GM23338 (cell line): Measurements from ENCODE around the gene UGT2A3. TPM values are rescaled to one million over a fixed set of nuclear protein-coding genes. Genes with fewer than 3 reads are reported as not detected.

Experiments used
- ATAC-seq: fragments of 200-7000 bp; cut with Tn5 transposase; 3 replicates; pipeline ENCODE4 v1.9.1; 2020
- DNase-seq: peaks from one replicate; pipeline ENCODE4 v3.0.0-alpha.2; 2015; ENCODE audit warnings: low spot score
- H2AFZ ChIP-seq: fragments of 200-600 bp; sonication (generic); 2 replicates; pipeline ENCODE4 v1.8.0; 2016; ENCODE audit warnings: antibody characterized with exemption, mild to moderate bottlenecking, moderate library complexity
- H3F3A ChIP-seq: fragments of 200-600 bp; sonication (generic); replicated peaks from 2 replicates; pipeline ENCODE4 v1.8.0; 2017; ENCODE audit warnings: antibody characterized with exemption, mixed run types, low read depth
- H3K27ac ChIP-seq: fragments of 200-600 bp; sonication (generic); 2 replicates; pipeline ENCODE4 v1.6.1; 2016; ENCODE audit warnings: low read depth
- H3K27me3 ChIP-seq: fragments of 200-600 bp; sonication (generic); 2 replicates; pipeline ENCODE4 v1.8.0; 2016; ENCODE audit warnings: mild to moderate bottlenecking, mixed run types, moderate library complexity; ENCODE audit not compliant: insufficient read depth
- H3K36me3 ChIP-seq: fragments of 200-600 bp; sonication (generic); 2 replicates; pipeline ENCODE4 v1.8.0; 2016; ENCODE audit warnings: mild to moderate bottlenecking; ENCODE audit not compliant: insufficient read depth
- H3K4me1 ChIP-seq: fragments of 200-600 bp; sonication (generic); 2 replicates; pipeline ENCODE4 v1.8.0; 2016; ENCODE audit warnings: mild to moderate bottlenecking, moderate library complexity; ENCODE audit not compliant: insufficient read depth
- H3K4me2 ChIP-seq: fragments of 200-600 bp; sonication (generic); 2 replicates; pipeline ENCODE4 v1.7.1; 2017; ENCODE audit warnings: mixed run types
- H3K4me3 ChIP-seq: fragments of 200-600 bp; sonication (generic); 2 replicates; pipeline ENCODE4 v1.6.1; 2016; ENCODE audit warnings: mixed run types
- H3K79me2 ChIP-seq: fragments of 200-600 bp; sonication (generic); replicated peaks from 2 replicates; pipeline ENCODE4 v1.8.0; 2017; ENCODE audit warnings: mild to moderate bottlenecking; ENCODE audit not compliant: insufficient read depth
- H3K9me2 ChIP-seq: fragments of 200-600 bp; sonication (generic); 2 replicates; pipeline ENCODE4 v1.8.0; 2017; ENCODE audit not compliant: insufficient read depth
- H4K20me1 ChIP-seq: fragments of 200-600 bp; sonication (generic); replicated peaks from 2 replicates; pipeline ENCODE4 v1.8.0; 2017; ENCODE audit warnings: mild to moderate bottlenecking; ENCODE audit not compliant: insufficient read depth
- H3K27ac Mint-ChIP-seq: 2 replicates; pipeline ENCODE4 v1.8.0; 2020; ENCODE audit warnings: inconsistent platforms, mild to moderate bottlenecking, moderate library complexity, mixed read lengths
- H3K27me3 Mint-ChIP-seq: 3 replicates; pipeline ENCODE4 v1.8.0; 2022; ENCODE audit warnings: low read depth, mild to moderate bottlenecking, moderate library complexity, mixed read lengths, inconsistent platforms; ENCODE audit not compliant: insufficient read depth, poor library complexity
- H3K36me3 Mint-ChIP-seq: 3 replicates; pipeline ENCODE4 v1.8.0; 2021; ENCODE audit warnings: low read depth, mild to moderate bottlenecking, inconsistent platforms, moderate library complexity, mixed read lengths
- H3K4me1 Mint-ChIP-seq: 3 replicates; pipeline ENCODE4 v1.8.0; 2020; ENCODE audit warnings: mild to moderate bottlenecking, inconsistent platforms, mixed read lengths
- H3K4me3 Mint-ChIP-seq: 3 replicates; pipeline ENCODE4 v1.8.0; 2021; ENCODE audit warnings: moderate library complexity, mild to moderate bottlenecking, inconsistent platforms, mixed read lengths
- H3K9me3 Mint-ChIP-seq: 3 replicates; pipeline ENCODE4 v1.8.0; 2020; ENCODE audit warnings: moderate library complexity, mild to moderate bottlenecking, inconsistent platforms, mixed read lengths
- CREB1 ChIP-seq: fragments of 250-450 bp; sonication (Bioruptor Pico); IDR thresholded peaks from 2 replicates; pipeline ENCODE4 v1.5.0; 2020; ENCODE audit warnings: low read depth, mild to moderate bottlenecking, moderate library complexity
- EZH2phosphoT487 ChIP-seq: fragments of 200-600 bp; sonication (generic); IDR thresholded peaks from one replicate; pipeline ENCODE4 v1.8.1; 2018; ENCODE audit warnings: antibody characterized with exemption; ENCODE audit not compliant: unreplicated experiment
- JUNB ChIP-seq: IDR thresholded peaks from one replicate; pipeline ENCODE4 v1.6.1; 2016; ENCODE audit warnings: antibody characterized with exemption; ENCODE audit not compliant: unreplicated experiment
- NANOG ChIP-seq: IDR thresholded peaks from 2 replicates; pipeline ENCODE4 v1.6.1; 2016; ENCODE audit warnings: antibody characterized with exemption, borderline replicate concordance
- POLR2AphosphoS5 ChIP-seq: IDR thresholded peaks from 2 replicates; pipeline ENCODE4 v1.6.1; 2016; ENCODE audit warnings: antibody characterized with exemption, low read depth
- STAT1 ChIP-seq: IDR thresholded peaks from one replicate; pipeline ENCODE4 v1.6.1; 2016; ENCODE audit warnings: antibody characterized with exemption; ENCODE audit not compliant: unreplicated experiment
- ZNF114 ChIP-seq: fragments of 250-450 bp; sonication (Bioruptor Pico); IDR thresholded peaks from 2 replicates; pipeline ENCODE4 v1.5.0; 2020; ENCODE audit warnings: mild to moderate bottlenecking, moderate library complexity
- ZNF331 ChIP-seq: fragments of 250-450 bp; sonication (Bioruptor Pico); IDR thresholded peaks from 2 replicates; pipeline ENCODE4 v1.5.0; 2020; ENCODE audit warnings: low read depth, mild to moderate bottlenecking, moderate library complexity
- polyA plus RNA-seq: library from polyadenylated mRNA; unstranded; fragments of >200 nt; fragmentation: Nextera tagmentation; extraction: Ambion mirVana; gene quantifications from 2 replicates; pipeline ENCODE4 v1.2.1, GENCODE V29; 2016
- total RNA-seq: library from RNA; depleted of rRNA; stranded (reverse); fragments of >200 nt; shearing (Covaris generic); gene quantifications from 2 replicates; pipeline ENCODE4 v1.2.3, GENCODE V29; 2014
- TF ChIP-seq, protein P1 (sequence below): IDR thresholded peaks from one replicate; pipeline ENCODE4 v1.6.1; 2018; ENCODE audit warnings: antibody characterized with exemption; ENCODE audit not compliant: unreplicated experiment
- TF ChIP-seq, protein P2 (sequence below): IDR thresholded peaks from 2 replicates; pipeline ENCODE4 v1.6.1; 2016; ENCODE audit warnings: antibody characterized with exemption
- TF ChIP-seq, protein P3 (sequence below): fragments of 250-450 bp; sonication (Bioruptor Pico); IDR thresholded peaks from 2 replicates; pipeline ENCODE4 v1.5.0; 2020; ENCODE audit warnings: mild to moderate bottlenecking, moderate library complexity
- TF ChIP-seq, protein P4 (sequence below), 2 experiments: fragments of 200-600 bp in 1 of 2; sonication (generic) in 1 of 2; conservative IDR thresholded peaks; 2 replicates each; pipeline versions ENCODE4 v1.5.1 to v1.6.1; 2016 to 2017; ENCODE audit warnings: antibody characterized with exemption in 2 of 2, low read depth in 2 of 2, mild to moderate bottlenecking in 2 of 2, moderate library complexity in 1 of 2

Gene UGT2A3
- total and polyA plus RNA-seq, 2 experiments from 2014 or later, result not detected

DNA sequence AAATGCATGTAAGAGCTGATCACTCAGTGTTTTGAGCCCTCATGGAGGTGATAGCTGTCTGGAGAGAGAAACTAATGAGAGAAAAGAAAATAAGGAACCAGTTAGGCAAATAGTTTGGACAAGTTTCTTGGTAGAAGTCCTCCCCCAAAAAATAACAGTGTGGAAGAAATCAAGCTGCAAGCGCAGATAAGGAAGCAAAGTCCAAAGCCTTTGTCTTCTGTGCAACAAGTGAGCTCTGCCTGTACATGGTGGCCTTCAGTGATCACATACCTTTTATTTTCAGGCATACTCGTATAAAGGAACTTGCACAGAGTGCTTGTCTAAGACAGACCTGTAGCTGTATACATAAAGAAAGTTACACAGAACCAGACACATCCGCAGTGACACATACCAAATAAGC is 2.5 kb upstream of the UGT2A3 start:
- H3K9me2 ChIP-seq, result no peaks in the 10 kb centered on the region
- no peak for ATAC-seq

More for the DNA sequence above, 2.5 kb upstream of the UGT2A3 start:
- no peaks in the 10 kb centered on the region for H3F3A ChIP-seq
- no peaks in the 10 kb centered on the region for H3K27me3 ChIP-seq
- H3K79me2 ChIP-seq, result no peaks in the 10 kb centered on the region
- peaks cover 2% of the 10 kb centered on the region; the same call in 1 of the 3 replicates for H3K36me3 Mint-ChIP-seq
- H2AFZ ChIP-seq, result no peak overlapping the region
- no peak overlapping the region for H3K4me3 ChIP-seq
- H3K27me3 Mint-ChIP-seq, result no peaks in the 10 kb centered on the region
- H3K36me3 ChIP-seq, result no peaks in the 10 kb centered on the region; the same call in 1 of the 2 replicates
- no peak overlapping the region for H3K27ac ChIP-seq
- H3K4me3 Mint-ChIP-seq, result no peak overlapping the region
- peaks cover 8% of the 10 kb centered on the region for H3K4me1 Mint-ChIP-seq
- no peaks in the 10 kb centered on the region for H3K4me1 ChIP-seq
- H3K4me2 ChIP-seq, result no peak overlapping the region
- no peaks in the 10 kb centered on the region for H4K20me1 ChIP-seq
- TF ChIP-seq, protein P1, sequence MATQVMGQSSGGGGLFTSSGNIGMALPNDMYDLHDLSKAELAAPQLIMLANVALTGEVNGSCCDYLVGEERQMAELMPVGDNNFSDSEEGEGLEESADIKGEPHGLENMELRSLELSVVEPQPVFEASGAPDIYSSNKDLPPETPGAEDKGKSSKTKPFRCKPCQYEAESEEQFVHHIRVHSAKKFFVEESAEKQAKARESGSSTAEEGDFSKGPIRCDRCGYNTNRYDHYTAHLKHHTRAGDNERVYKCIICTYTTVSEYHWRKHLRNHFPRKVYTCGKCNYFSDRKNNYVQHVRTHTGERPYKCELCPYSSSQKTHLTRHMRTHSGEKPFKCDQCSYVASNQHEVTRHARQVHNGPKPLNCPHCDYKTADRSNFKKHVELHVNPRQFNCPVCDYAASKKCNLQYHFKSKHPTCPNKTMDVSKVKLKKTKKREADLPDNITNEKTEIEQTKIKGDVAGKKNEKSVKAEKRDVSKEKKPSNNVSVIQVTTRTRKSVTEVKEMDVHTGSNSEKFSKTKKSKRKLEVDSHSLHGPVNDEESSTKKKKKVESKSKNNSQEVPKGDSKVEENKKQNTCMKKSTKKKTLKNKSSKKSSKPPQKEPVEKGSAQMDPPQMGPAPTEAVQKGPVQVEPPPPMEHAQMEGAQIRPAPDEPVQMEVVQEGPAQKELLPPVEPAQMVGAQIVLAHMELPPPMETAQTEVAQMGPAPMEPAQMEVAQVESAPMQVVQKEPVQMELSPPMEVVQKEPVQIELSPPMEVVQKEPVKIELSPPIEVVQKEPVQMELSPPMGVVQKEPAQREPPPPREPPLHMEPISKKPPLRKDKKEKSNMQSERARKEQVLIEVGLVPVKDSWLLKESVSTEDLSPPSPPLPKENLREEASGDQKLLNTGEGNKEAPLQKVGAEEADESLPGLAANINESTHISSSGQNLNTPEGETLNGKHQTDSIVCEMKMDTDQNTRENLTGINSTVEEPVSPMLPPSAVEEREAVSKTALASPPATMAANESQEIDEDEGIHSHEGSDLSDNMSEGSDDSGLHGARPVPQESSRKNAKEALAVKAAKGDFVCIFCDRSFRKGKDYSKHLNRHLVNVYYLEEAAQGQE, result no peak
- TF ChIP-seq ZNF114 (no peak), POLR2AphosphoS5 (no peak), CREB1 (CRISPR knock-in tag) (no peak), EZH2phosphoT487 (no peak), STAT1 (no peak), ZNF331 (CRISPR knock-in tag) (no peak), NANOG (no peak), JUNB (no peak)
- TF ChIP-seq, protein P2, sequence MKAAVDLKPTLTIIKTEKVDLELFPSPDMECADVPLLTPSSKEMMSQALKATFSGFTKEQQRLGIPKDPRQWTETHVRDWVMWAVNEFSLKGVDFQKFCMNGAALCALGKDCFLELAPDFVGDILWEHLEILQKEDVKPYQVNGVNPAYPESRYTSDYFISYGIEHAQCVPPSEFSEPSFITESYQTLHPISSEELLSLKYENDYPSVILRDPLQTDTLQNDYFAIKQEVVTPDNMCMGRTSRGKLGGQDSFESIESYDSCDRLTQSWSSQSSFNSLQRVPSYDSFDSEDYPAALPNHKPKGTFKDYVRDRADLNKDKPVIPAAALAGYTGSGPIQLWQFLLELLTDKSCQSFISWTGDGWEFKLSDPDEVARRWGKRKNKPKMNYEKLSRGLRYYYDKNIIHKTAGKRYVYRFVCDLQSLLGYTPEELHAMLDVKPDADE, result no peak
- TF ChIP-seq, protein P3, sequence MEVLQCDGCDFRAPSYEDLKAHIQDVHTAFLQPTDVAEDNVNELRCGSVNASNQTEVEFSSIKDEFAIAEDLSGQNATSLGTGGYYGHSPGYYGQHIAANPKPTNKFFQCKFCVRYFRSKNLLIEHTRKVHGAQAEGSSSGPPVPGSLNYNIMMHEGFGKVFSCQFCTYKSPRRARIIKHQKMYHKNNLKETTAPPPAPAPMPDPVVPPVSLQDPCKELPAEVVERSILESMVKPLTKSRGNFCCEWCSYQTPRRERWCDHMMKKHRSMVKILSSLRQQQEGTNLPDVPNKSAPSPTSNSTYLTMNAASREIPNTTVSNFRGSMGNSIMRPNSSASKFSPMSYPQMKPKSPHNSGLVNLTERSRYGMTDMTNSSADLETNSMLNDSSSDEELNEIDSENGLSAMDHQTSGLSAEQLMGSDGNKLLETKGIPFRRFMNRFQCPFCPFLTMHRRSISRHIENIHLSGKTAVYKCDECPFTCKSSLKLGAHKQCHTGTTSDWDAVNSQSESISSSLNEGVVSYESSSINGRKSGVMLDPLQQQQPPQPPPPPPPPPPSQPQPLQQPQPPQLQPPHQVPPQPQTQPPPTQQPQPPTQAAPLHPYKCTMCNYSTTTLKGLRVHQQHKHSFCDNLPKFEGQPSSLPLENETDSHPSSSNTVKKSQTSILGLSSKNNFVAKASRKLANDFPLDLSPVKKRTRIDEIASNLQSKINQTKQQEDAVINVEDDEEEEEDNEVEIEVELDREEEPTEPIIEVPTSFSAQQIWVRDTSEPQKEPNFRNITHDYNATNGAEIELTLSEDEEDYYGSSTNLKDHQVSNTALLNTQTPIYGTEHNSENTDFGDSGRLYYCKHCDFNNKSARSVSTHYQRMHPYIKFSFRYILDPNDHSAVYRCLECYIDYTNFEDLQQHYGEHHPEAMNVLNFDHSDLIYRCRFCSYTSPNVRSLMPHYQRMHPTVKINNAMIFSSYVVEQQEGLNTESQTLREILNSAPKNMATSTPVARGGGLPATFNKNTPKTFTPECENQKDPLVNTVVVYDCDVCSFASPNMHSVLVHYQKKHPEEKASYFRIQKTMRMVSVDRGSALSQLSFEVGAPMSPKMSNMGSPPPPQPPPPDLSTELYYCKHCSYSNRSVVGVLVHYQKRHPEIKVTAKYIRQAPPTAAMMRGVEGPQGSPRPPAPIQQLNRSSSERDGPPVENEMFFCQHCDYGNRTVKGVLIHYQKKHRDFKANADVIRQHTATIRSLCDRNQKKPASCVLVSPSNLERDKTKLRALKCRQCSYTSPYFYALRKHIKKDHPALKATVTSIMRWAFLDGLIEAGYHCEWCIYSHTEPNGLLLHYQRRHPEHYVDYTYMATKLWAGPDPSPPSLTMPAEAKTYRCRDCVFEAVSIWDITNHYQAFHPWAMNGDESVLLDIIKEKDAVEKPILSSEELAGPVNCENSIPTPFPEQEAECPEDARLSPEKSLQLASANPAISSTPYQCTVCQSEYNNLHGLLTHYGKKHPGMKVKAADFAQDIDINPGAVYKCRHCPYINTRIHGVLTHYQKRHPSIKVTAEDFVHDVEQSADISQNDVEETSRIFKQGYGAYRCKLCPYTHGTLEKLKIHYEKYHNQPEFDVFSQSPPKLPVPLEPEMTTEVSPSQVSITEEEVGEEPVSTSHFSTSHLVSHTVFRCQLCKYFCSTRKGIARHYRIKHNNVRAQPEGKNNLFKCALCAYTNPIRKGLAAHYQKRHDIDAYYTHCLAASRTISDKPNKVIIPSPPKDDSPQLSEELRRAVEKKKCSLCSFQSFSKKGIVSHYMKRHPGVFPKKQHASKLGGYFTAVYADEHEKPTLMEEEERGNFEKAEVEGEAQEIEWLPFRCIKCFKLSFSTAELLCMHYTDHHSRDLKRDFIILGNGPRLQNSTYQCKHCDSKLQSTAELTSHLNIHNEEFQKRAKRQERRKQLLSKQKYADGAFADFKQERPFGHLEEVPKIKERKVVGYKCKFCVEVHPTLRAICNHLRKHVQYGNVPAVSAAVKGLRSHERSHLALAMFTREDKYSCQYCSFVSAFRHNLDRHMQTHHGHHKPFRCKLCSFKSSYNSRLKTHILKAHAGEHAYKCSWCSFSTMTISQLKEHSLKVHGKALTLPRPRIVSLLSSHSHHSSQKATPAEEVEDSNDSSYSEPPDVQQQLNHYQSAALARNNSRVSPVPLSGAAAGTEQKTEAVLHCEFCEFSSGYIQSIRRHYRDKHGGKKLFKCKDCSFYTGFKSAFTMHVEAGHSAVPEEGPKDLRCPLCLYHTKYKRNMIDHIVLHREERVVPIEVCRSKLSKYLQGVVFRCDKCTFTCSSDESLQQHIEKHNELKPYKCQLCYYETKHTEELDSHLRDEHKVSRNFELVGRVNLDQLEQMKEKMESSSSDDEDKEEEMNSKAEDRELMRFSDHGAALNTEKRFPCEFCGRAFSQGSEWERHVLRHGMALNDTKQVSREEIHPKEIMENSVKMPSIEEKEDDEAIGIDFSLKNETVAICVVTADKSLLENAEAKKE (CRISPR knock-in tag), result no peak
- TF ChIP-seq, protein P4, sequence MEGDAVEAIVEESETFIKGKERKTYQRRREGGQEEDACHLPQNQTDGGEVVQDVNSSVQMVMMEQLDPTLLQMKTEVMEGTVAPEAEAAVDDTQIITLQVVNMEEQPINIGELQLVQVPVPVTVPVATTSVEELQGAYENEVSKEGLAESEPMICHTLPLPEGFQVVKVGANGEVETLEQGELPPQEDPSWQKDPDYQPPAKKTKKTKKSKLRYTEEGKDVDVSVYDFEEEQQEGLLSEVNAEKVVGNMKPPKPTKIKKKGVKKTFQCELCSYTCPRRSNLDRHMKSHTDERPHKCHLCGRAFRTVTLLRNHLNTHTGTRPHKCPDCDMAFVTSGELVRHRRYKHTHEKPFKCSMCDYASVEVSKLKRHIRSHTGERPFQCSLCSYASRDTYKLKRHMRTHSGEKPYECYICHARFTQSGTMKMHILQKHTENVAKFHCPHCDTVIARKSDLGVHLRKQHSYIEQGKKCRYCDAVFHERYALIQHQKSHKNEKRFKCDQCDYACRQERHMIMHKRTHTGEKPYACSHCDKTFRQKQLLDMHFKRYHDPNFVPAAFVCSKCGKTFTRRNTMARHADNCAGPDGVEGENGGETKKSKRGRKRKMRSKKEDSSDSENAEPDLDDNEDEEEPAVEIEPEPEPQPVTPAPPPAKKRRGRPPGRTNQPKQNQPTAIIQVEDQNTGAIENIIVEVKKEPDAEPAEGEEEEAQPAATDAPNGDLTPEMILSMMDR (conservative IDR thresholded peaks at IDR 0.05; ENCODE audit: low read depth in 2 of 2), result no peak
- peaks cover 3% of the 10 kb centered on the region; the same call in 2 of the 3 replicates for H3K9me3 Mint-ChIP-seq
- no peak for DNase-seq
- no peak overlapping the region; the same call in 1 of the 2 replicates for H3K27ac Mint-ChIP-seq
